C4-2B (cell line): Measurements from ENCODE around the gene PPHLN1.

Experiments used
- ZFX ChIP-seq: fragments of 450-650 bp; IDR thresholded peaks from 2 replicates; pipeline ENCODE4 v1.6.1; 2017
- TF ChIP-seq, protein P1 (sequence below): fragments of 450-650 bp; conservative IDR thresholded peaks from 2 replicates; pipeline ENCODE4 v1.5.1; 2017; ENCODE audit warnings: mild to moderate bottlenecking

DNA sequence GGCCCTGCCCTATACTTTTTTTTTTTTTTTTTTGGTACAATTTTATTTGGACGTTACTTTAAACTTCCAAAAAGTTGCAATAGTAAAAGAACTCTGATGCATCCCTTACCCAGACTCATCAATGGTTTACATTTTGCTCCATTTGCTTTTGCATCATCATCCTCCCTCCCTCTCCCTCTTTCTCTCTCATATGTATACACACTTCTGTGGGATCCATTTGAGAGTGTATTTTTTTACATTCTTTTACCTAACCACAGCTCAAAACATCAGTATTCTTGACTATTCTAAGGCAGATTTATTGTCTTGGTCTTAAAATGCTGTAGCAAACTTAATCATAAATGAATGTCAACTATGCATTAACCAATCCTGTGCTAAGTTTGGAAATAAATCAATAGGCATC is 152.0 kb downstream of the PPHLN1 start:
- TF ChIP-seq, protein P1, sequence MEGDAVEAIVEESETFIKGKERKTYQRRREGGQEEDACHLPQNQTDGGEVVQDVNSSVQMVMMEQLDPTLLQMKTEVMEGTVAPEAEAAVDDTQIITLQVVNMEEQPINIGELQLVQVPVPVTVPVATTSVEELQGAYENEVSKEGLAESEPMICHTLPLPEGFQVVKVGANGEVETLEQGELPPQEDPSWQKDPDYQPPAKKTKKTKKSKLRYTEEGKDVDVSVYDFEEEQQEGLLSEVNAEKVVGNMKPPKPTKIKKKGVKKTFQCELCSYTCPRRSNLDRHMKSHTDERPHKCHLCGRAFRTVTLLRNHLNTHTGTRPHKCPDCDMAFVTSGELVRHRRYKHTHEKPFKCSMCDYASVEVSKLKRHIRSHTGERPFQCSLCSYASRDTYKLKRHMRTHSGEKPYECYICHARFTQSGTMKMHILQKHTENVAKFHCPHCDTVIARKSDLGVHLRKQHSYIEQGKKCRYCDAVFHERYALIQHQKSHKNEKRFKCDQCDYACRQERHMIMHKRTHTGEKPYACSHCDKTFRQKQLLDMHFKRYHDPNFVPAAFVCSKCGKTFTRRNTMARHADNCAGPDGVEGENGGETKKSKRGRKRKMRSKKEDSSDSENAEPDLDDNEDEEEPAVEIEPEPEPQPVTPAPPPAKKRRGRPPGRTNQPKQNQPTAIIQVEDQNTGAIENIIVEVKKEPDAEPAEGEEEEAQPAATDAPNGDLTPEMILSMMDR, result no peak
- TF ChIP-seq ZFX, result no peak
